ENCODE measurements around the gene GRIN2C. TPM values are rescaled to one million over a fixed set of nuclear protein-coding genes. Genes with fewer than 3 reads are reported as not detected.
"Not testable (repeated sequence)": the region's sequence is repeated elsewhere in the genome, so short reads cannot be mapped to it uniquely, and the experiment has no call there.

Gene GRIN2C
- total RNA-seq, 4 donors from 2014 or later = 0.13 TPM; not detected in 3

- peak overlapping the region; percentile 61 for H3K4me3 ChIP-seq
- H3K27ac ChIP-seq = peak overlapping the region; percentile 87
- DNase-seq (ENCODE audit: low spot score in 2 of 2) = peak; percentile 100
- no peaks in the 10 kb centered on the region for H3K27me3 ChIP-seq
- WGBS = under 1% methylated on average over 24 of the region's 55 CpGs
- H3K9me3 ChIP-seq = no peaks in the 10 kb centered on the region
- TF ChIP-seq CTCF (IDR thresholded peaks at IDR 0.05) = no peak
- peak; percentile 81 to 95 for TF ChIP-seq POLR2A (IDR thresholded peaks at IDR 0.05)
- no peak for TF ChIP-seq EP300 (IDR thresholded peaks at IDR 0.05)
- peak; percentile 86 to 99 (median 89) for TF ChIP-seq POLR2AphosphoS5 (IDR thresholded peaks at IDR 0.05)
- peaks cover 30% of the 10 kb centered on the region for H3K4me1 ChIP-seq
- no peaks in the 10 kb centered on the region for H3K36me3 ChIP-seq
These were observed 13.6 kb upstream of the GRIN2C start for GRCh38 chr17:74873037-74873873.

GRCh38 chr17:74872313-74873036 lies 12.8 kb upstream of the GRIN2C start, which contains the start of gene FDXR:
TSS of gene FDXR (minus strand) at chr17:74872994. CDS start at chr17:74872944, 50 bp downstream.
- Histone ChIP-seq H3K9me3 (no peaks in the 10 kb centered on the region), H3K27me3 (no peaks in the 10 kb centered on the region), H3K4me1 (peaks cover 22% of the 10 kb centered on the region), H3K4me3 (peak within 1 kb of the TSS; percentile 61), H3K36me3 (no peaks in the 10 kb centered on the region), H3K27ac (peak within 1 kb of the TSS; percentile 87)
- TF ChIP-seq POLR2AphosphoS5 (IDR thresholded peaks at IDR 0.05) = no peak
- no peak for TF ChIP-seq EP300 (IDR thresholded peaks at IDR 0.05)
- TF ChIP-seq POLR2A (IDR thresholded peaks at IDR 0.05) = peak in 1 of 2 donors; percentile 23
- 11% methylated on average over 27 of the region's 38 CpGs for WGBS
- DNase-seq (ENCODE audit: low spot score in 2 of 2) = peak in 1 of 2 donors; percentile 59

DNA sequence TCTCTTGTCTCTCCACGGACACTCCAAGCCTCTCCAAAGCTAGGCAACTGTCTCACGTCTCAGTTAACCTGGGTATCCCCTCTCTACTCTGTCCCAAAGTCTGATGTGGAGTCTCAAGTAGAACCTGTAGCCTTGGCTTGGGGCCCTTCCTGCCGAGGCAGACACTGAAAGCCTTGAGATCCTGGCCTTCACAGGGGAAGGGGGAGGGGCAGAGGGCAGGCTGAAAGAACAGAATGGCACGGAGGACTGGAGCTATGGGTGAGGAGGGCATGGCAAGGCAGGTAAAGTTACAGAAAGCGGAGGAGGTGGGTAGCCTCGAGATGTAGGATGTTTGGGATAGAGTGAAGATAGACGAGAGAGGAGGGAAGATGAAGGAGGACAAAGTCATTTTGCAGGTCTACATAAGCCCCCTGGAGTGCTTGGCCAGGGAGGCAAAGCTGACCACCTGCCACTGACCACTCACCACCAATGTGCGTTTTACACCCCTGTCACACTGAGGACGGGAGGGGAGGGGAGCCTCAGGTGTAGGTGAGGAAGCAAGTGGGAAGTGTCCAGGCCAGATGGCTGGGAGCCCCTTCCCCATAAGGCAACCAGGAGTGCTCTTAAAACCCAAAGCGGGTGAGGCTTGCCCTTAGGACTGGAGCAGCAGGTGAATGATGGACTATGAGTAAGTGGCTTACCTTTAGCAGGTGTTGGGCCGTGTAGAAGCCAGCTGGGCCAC lies 11.8 kb upstream of the GRIN2C start:
- TF ChIP-seq POLR2AphosphoS5 (IDR thresholded peaks at IDR 0.05) = no peak
- no peak for TF ChIP-seq CTCF (IDR thresholded peaks at IDR 0.05)
- TF ChIP-seq POLR2A (IDR thresholded peaks at IDR 0.05) = no peak
- no peak for TF ChIP-seq EP300 (IDR thresholded peaks at IDR 0.05)
- Histone ChIP-seq H3K4me3 (peak overlapping the region; percentile 61), H3K27ac (no peak overlapping the region), H3K4me1 (peaks cover 21% of the 10 kb centered on the region), H3K36me3 (no peaks in the 10 kb centered on the region), H3K9me3 (no peaks in the 10 kb centered on the region), H3K27me3 (no peaks in the 10 kb centered on the region)
- WGBS = 77% methylated on average over 11 of the region's 11 CpGs
- DNase-seq (ENCODE audit: low spot score in 2 of 2) = peak in 1 of 2 donors; percentile 64

DNA sequence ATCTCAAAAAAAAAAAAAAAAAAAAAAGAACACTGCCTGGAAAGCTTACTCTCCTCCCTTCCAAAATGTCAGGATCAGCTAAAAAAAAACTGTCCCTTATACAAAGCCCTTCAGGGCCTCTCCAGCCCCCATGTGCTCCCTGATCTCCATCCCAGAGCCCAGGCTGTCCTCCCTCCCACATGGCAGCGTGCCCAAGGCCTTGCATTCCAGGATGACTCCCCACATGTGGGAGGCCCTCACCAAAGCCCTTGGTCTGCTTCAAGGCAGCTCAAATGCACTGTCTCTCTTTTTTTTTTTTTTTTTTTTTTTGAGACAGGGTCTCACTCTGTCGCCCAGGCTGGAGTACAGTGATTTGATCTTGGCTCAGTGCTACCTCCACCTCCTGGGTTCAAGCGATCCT lies 10.8 kb upstream of the GRIN2C start:
- no peak overlapping the region for H3K27ac ChIP-seq

DNA sequence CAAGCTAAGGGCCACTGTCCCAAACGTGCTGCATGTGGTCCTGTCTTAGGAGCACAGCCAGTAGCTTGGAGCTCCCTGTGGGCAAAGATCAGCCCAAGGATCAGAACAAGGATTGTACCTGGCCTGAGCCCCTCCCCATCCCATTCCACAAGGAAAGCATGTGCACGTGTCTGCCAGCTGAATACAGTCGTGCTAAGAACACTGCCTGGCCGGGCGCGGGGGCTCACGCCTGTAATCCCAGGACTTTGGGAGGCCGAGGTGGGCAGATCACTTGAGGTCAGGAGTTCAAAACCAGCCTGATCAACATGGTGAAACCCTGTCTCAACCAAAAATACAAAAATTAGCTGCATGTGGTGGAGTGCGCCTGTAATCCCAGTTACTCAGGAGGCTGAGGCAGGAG lies 10.3 kb upstream of the GRIN2C start:
- H3K4me3 ChIP-seq, H3K9me3 ChIP-seq, H3K27me3 ChIP-seq, H3K36me3 ChIP-seq, H3K27ac ChIP-seq: not testable (repeated sequence)
- DNase-seq (ENCODE audit: low spot score in 2 of 2) = peak in 1 of 2 donors; percentile 59
- WGBS = 95% methylated on average over 9 of the region's 9 CpGs
- peaks cover 21% of the 10 kb centered on the region for H3K4me1 ChIP-seq

More for the DNA sequence above, 10.8 kb upstream of the GRIN2C start:
- WGBS = 80% methylated on average over 3 of the region's 3 CpGs
- peak in 1 of 2 donors; percentile 67 for DNase-seq (ENCODE audit: low spot score in 2 of 2)
- TF ChIP-seq CTCF (IDR thresholded peaks at IDR 0.05) (no peak), POLR2AphosphoS5 (IDR thresholded peaks at IDR 0.05) (no peak), POLR2A (IDR thresholded peaks at IDR 0.05) (no peak), EP300 (IDR thresholded peaks at IDR 0.05) (no peak)
- Histone ChIP-seq H3K36me3 (peaks cover 5% of the 10 kb centered on the region), H3K27me3 (no peaks in the 10 kb centered on the region), H3K4me3 (no peak overlapping the region), H3K4me1 (peaks cover 21% of the 10 kb centered on the region), H3K9me3 (no peaks in the 10 kb centered on the region)
